Upper lobe of left lung (tissue), 6 donors: Measurements from ENCODE around the gene ANKMY1. TPM values are rescaled to one million over a fixed set of nuclear protein-coding genes. Genes with fewer than 3 reads are reported as not detected.

Experiments used
- ATAC-seq, 2 donors: fragments of 200-7000 bp; cut with Tn5 transposase; one replicate each; pipeline ENCODE4 v1.9.1; 2022; ENCODE audit warnings: mild to moderate bottlenecking in 2 of 2, moderate library complexity in 2 of 2; ENCODE audit not compliant: low FRiP score in 2 of 2
- DNase-seq, 2 donors: peaks; one replicate each; pipeline ENCODE4 v3.0.0-alpha.2; 2019 to 2020
- H3K27ac ChIP-seq, 4 donors: fragments of 200-600 bp; sonication (generic); one replicate each; pipeline ENCODE4 v1.5.1; 2016 to 2019
- H3K27me3 ChIP-seq, 4 donors: fragments of 200-600 bp; sonication (generic); one replicate each; pipeline ENCODE4 v1.5.1; 2017 to 2019
- H3K36me3 ChIP-seq, 4 donors: fragments of 200-600 bp; sonication (generic); one replicate each; pipeline ENCODE4 v1.5.1; 2016 to 2019
- H3K4me1 ChIP-seq, 4 donors: fragments of 200-600 bp; sonication (generic); one replicate each; pipeline ENCODE4 v1.5.1; 2018 to 2019
- H3K4me3 ChIP-seq, 4 donors: fragments of 200-600 bp; sonication (generic); one replicate each; pipeline ENCODE4 v1.5.1; 2017 to 2019; ENCODE audit warnings: mild to moderate bottlenecking in 2 of 4, moderate library complexity in 1 of 4
- H3K9me3 ChIP-seq, 4 donors: fragments of 200-600 bp; sonication (generic); one replicate each; pipeline ENCODE4 v1.5.1; 2018 to 2019
- EP300 ChIP-seq, 4 donors: sonication (generic); formaldehyde crosslinking; IDR thresholded peaks; one replicate each; pipeline ENCODE4 v1.5.1; 2017; ENCODE audit warnings: antibody characterized with exemption in 4 of 4, control low read depth in 2 of 4
- POLR2A ChIP-seq, 4 donors: fragments of 450-650 bp; IDR thresholded peaks; one replicate each; pipeline ENCODE4 v1.5.1; 2016 to 2017; ENCODE audit warnings: antibody characterized with exemption in 4 of 4, mild to moderate bottlenecking in 2 of 4
- POLR2AphosphoS5 ChIP-seq, 2 donors: sonication (generic); formaldehyde crosslinking; IDR thresholded peaks; one replicate each; pipeline ENCODE4 v1.5.1; 2017; ENCODE audit warnings: antibody characterized with exemption in 2 of 2
- WGBS, 2 donors: methylation state at CpG; one replicate each; pipeline ENCODE4 v1.1.5; 2017 to 2018; 5-methylcytosine and 5-hydroxymethylcytosine counted together
- total RNA-seq, 6 donors: library from RNA; depleted of rRNA in 4 of 6; stranded (reverse); fragments of >200 nt in 4 of 6; gene quantifications; one replicate each; pipeline versions ENCODE4 v1.1.0 to v1.2.1, GENCODE V29; 2016 to 2021
- TF ChIP-seq, protein P1 (sequence below), 6 experiments: fragments of 450-650 bp in 4 of 6; fragments of 200-600 bp in 2 of 6; sonication (generic) in 2 of 6; IDR thresholded peaks; one replicate each; pipeline ENCODE4 v1.5.1; 2016 to 2019; ENCODE audit warnings: antibody characterized with exemption in 6 of 6
- donor health status: DM: no; HTN: no; CAD: no; lungs with moderate emphysema.
- donor health status: DM: no; HTN: yes; CAD: no; lungs with severe emphysema.

Gene ANKMY1
- total RNA-seq, 6 donors from 2014 or later, result 23.7 to 97.4 (median 26.9) TPM

DNA sequence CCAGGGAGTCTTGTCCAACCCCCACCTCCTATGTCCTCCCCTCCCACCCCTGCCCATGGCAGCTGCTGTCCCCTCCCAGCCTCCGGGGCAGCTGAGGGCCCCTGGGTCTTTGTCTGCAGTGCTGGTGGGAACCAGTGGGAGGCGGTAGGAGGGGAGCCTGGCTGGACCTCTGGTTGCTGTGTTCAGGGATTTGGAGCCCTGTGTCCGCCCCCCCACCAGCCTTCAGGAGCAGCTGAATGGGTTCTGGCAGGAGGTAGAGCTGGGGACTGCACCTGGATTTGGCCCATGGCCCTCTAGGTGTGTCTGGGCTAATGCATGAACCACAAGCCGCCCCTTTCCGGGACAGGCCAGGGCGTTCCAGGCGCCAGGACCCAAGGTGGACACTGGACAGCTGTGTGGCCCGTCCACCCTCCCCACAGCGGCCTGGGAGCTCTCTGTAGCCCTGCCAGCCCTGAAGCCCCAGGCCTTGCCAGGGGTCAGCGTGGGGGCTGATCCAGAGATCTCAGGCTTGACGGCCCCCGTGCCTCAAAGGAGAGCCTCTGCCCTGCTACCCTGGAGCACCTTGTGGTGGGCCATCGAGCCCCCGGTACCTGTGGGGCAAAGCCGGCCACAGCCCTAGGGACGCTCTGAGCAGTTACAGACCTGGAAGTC lies 96.9 kb downstream of the ANKMY1 start:
- no peak overlapping the region for H3K4me3 ChIP-seq
- H3K27me3 ChIP-seq, result peaks cover 0 to under 1% (median 0%) of the 10 kb centered on the region in 4 donors
- H3K36me3 ChIP-seq, result peaks cover 0 to 22% (median 10%) of the 10 kb centered on the region in 4 donors
- no peaks in the 10 kb centered on the region for H3K9me3 ChIP-seq
- H3K4me1 ChIP-seq, result peaks cover 0 to 7% (median 2%) of the 10 kb centered on the region in 4 donors
- no peak for ATAC-seq
- TF ChIP-seq POLR2A (IDR thresholded peaks at IDR 0.05) (no peak), POLR2AphosphoS5 (IDR thresholded peaks at IDR 0.05) (no peak), EP300 (IDR thresholded peaks at IDR 0.05) (no peak)
- TF ChIP-seq, protein P1, sequence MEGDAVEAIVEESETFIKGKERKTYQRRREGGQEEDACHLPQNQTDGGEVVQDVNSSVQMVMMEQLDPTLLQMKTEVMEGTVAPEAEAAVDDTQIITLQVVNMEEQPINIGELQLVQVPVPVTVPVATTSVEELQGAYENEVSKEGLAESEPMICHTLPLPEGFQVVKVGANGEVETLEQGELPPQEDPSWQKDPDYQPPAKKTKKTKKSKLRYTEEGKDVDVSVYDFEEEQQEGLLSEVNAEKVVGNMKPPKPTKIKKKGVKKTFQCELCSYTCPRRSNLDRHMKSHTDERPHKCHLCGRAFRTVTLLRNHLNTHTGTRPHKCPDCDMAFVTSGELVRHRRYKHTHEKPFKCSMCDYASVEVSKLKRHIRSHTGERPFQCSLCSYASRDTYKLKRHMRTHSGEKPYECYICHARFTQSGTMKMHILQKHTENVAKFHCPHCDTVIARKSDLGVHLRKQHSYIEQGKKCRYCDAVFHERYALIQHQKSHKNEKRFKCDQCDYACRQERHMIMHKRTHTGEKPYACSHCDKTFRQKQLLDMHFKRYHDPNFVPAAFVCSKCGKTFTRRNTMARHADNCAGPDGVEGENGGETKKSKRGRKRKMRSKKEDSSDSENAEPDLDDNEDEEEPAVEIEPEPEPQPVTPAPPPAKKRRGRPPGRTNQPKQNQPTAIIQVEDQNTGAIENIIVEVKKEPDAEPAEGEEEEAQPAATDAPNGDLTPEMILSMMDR (IDR thresholded peaks at IDR 0.05), result no peak
- no peak overlapping the region for H3K27ac ChIP-seq
- WGBS, 2 donors, result 90% methylated on average over 12 of the region's 16 CpGs; no CpG with 5 or more reads in 1 of the 2 donors
- peak in 1 of 2 donors; percentile 70 for DNase-seq

DNA sequence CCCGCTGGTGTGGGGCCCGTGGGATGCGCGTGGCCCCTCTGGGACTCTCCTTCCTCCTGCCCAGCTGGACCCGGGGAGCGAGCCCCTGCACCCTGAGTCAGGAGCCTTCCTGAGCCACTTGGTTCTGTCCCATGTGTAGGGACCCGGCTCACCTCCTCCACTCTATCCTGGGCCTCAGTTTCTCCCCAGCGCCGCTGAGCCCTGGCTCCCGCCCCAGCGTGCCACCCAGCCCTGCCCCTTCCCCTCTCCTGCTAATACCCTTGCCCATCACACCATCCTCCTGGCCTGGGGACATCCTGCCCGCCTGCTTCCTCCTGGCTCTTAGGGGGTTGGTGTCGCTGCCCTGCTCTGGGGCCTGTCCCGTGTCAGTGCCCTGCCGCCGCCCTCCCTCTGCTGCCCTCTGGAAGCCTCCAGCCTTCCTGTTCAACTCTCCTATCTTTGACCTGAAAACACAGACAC lies 97.5 kb downstream of the ANKMY1 start:
- WGBS, 2 donors, result 84 to 89% methylated on average over 10 to 16 of the region's 16 CpGs
- Histone ChIP-seq H3K27ac (no peak overlapping the region), H3K4me1 (peaks cover 5 to 13% (median 8%) of the 10 kb centered on the region in 4 donors), H3K9me3 (no peaks in the 10 kb centered on the region), H3K4me3 (no peak overlapping the region), H3K36me3 (peaks cover 0 to 19% (median 8%) of the 10 kb centered on the region in 4 donors), H3K27me3 (peaks cover 0 to 6% (median 0%) of the 10 kb centered on the region in 4 donors)
- TF ChIP-seq POLR2AphosphoS5 (IDR thresholded peaks at IDR 0.05) (no peak), POLR2A (IDR thresholded peaks at IDR 0.05) (no peak), EP300 (IDR thresholded peaks at IDR 0.05) (no peak)
- TF ChIP-seq, protein P1 (IDR thresholded peaks at IDR 0.05), result no peak
- DNase-seq (peak in 1 of 2 donors; percentile 71), ATAC-seq (no peak)

DNA sequence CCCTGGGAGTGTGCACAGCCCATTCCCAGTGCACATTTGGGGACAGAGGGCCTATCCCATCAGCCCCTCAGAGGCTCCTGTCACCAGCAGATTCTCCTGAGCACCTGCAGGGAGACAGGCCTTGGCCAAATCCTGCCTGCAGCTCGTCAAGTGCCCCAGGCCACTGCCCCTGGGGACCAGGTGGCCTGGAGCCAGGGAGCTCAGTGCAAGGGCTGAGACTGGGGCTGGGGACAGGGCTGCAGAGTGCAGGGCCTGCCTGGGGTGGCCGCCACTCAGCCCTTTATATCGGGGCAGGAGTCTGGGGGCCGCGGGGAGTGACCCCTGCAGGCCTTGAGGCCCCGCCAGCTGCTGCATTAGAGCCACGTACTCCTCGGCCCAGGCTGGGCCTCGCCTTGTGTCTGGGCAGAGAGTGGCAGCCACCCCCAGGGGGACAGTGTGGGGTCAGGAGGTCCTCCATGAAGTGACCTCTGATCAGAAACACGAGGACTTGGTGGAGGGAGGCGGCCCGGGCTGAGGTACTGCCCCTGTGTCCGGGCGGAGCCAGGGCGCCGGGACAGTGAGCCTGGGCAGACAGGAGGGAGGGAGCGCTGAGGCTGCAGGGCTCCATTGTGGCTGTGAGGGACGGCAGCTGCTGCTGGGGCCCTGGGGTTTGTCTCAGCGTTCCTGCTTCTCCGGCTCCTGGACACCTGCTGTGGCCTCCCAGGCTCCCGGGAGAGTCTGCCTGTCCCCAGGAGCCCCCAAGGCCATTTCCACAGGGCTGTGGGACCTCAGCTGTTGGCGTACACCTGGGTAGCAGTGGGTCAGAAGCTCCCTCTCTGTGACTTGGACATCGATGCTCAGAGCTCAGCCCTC lies 98.2 kb downstream of the ANKMY1 start:
- H3K9me3 ChIP-seq, result no peaks in the 10 kb centered on the region
- TF ChIP-seq POLR2A (IDR thresholded peaks at IDR 0.05) (no peak), EP300 (IDR thresholded peaks at IDR 0.05) (no peak), POLR2AphosphoS5 (IDR thresholded peaks at IDR 0.05) (no peak)
- TF ChIP-seq, protein P1 (IDR thresholded peaks at IDR 0.05), result no peak
- peaks cover 0 to 12% (median 0%) of the 10 kb centered on the region in 4 donors for H3K27me3 ChIP-seq
- peak in 1 of 2 donors; percentile 73 for DNase-seq
- H3K4me1 ChIP-seq, result peaks cover 6 to 17% (median 10%) of the 10 kb centered on the region in 4 donors
- H3K36me3 ChIP-seq, result peaks cover 0 to 13% (median 5%) of the 10 kb centered on the region in 4 donors
- WGBS, 2 donors, result 80 to 100% methylated on average over 1 to 16 of the region's 23 CpGs
- no peak for ATAC-seq
- H3K27ac ChIP-seq, result no peak overlapping the region
- no peak overlapping the region for H3K4me3 ChIP-seq

DNA sequence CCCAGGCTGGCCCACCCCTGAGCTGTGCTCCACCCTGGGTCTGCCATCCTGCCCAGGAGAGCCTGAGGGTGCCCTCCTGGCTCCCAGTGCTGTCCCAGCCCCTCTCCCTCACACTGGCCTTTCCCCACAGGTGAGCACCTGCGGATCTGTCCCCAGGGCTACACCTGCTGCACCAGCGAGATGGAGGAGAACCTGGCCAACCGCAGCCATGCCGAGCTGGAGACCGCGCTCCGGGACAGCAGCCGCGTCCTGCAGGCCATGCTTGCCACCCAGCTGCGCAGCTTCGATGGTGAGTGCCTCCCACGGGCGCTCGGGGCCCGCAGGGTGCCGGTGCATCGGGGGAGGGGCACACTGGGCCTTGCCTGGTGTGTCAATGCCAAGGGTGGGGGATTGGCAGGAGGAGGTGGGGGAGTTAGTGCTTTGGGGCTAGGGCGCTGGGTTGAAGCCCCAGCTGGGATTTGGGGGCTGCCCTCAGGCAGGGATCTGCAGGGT lies 98.8 kb downstream of the ANKMY1 start:
- DNase-seq (peak in 1 of 2 donors; percentile 84), ATAC-seq (no peak)
- Histone ChIP-seq H3K4me3 (no peak overlapping the region), H3K27ac (no peak overlapping the region), H3K4me1 (peaks cover 6 to 24% (median 10%) of the 10 kb centered on the region in 4 donors), H3K27me3 (peaks cover 0 to 16% (median 1%) of the 10 kb centered on the region in 4 donors), H3K36me3 (peaks cover 0 to 11% (median 5%) of the 10 kb centered on the region in 4 donors), H3K9me3 (no peaks in the 10 kb centered on the region)
- TF ChIP-seq EP300 (IDR thresholded peaks at IDR 0.05), result no peak
- TF ChIP-seq, protein P1 (IDR thresholded peaks at IDR 0.05), result no peak
- no peak for TF ChIP-seq POLR2A (IDR thresholded peaks at IDR 0.05)
- TF ChIP-seq POLR2AphosphoS5 (IDR thresholded peaks at IDR 0.05), result no peak
- 97 to 100% methylated on average over 2 to 7 of the region's 18 CpGs for WGBS, 2 donors
